ENCODE measurements around the gene ANO1.

GRCh38 chr11:70186936-70187335 lies 108.8 kb downstream of the ANO1 start:
- TF ChIP-seq POLR2A (IDR thresholded peaks at IDR 0.05; ENCODE audit: low read depth), result no peak
- no peak for TF ChIP-seq EP300 (IDR thresholded peaks at IDR 0.05)
- TF ChIP-seq, protein P1, sequence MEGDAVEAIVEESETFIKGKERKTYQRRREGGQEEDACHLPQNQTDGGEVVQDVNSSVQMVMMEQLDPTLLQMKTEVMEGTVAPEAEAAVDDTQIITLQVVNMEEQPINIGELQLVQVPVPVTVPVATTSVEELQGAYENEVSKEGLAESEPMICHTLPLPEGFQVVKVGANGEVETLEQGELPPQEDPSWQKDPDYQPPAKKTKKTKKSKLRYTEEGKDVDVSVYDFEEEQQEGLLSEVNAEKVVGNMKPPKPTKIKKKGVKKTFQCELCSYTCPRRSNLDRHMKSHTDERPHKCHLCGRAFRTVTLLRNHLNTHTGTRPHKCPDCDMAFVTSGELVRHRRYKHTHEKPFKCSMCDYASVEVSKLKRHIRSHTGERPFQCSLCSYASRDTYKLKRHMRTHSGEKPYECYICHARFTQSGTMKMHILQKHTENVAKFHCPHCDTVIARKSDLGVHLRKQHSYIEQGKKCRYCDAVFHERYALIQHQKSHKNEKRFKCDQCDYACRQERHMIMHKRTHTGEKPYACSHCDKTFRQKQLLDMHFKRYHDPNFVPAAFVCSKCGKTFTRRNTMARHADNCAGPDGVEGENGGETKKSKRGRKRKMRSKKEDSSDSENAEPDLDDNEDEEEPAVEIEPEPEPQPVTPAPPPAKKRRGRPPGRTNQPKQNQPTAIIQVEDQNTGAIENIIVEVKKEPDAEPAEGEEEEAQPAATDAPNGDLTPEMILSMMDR (IDR thresholded peaks at IDR 0.05), result no peak
- TF ChIP-seq POLR2AphosphoS5 (IDR thresholded peaks at IDR 0.05), result no peak

Data from esophagus muscularis mucosa (tissue), 4 donors.